H9 (cell line): ENCODE measurements around the gene CHCHD3. TPM values are rescaled to one million over a fixed set of nuclear protein-coding genes. Genes with fewer than 3 reads are reported as not detected.

Experiments used
- DNase-seq: peaks from one replicate; pipeline ENCODE4 v3.0.0-alpha.2; 2017
- H2AFZ ChIP-seq: one replicate; pipeline ENCODE4 v1.6.1; 2013; ENCODE audit warnings: mild to moderate bottlenecking, low read length, control low read depth, moderate library complexity
- H2AK5ac ChIP-seq: 2 replicates; pipeline ENCODE4 v1.6.1; 2013; ENCODE audit warnings: low read length, control low read depth, mixed read lengths; ENCODE audit not compliant: insufficient read length
- H2BK120ac ChIP-seq: one replicate; pipeline ENCODE4 v1.6.1; 2013; ENCODE audit warnings: low read depth, mild to moderate bottlenecking, low read length, control low read depth, inconsistent platforms; ENCODE audit not compliant: poor library complexity, severe bottlenecking
- H2BK12ac ChIP-seq: 2 replicates; pipeline ENCODE4 v1.6.1; 2013; ENCODE audit warnings: low read length, control low read depth, mixed read lengths, low read depth; ENCODE audit not compliant: insufficient read length
- H2BK15ac ChIP-seq: 2 replicates; pipeline ENCODE4 v1.6.1; 2013; ENCODE audit warnings: low read depth, low read length, control low read depth
- H2BK20ac ChIP-seq: one replicate; pipeline ENCODE4 v1.6.1; 2013; ENCODE audit warnings: low read depth, mild to moderate bottlenecking, low read length, control low read depth, inconsistent platforms; ENCODE audit not compliant: poor library complexity, severe bottlenecking
- H2BK5ac ChIP-seq: 2 replicates; pipeline ENCODE4 v1.6.1; 2013; ENCODE audit warnings: low read length, control low read depth, mixed read lengths; ENCODE audit not compliant: insufficient read length
- H3K14ac ChIP-seq: 2 replicates; pipeline ENCODE4 v1.6.1; 2013; ENCODE audit warnings: low read length, control low read depth; ENCODE audit not compliant: insufficient read depth
- H3K18ac ChIP-seq: 2 replicates; pipeline ENCODE4 v1.6.1; 2013; ENCODE audit warnings: low read depth, mild to moderate bottlenecking, mixed read lengths, low read length, control low read depth; ENCODE audit not compliant: insufficient read length
- H3K23ac ChIP-seq: 2 replicates; pipeline ENCODE4 v1.6.1; 2013; ENCODE audit warnings: low read length, control low read depth, mixed read lengths, low read depth; ENCODE audit not compliant: insufficient read length
- H3K23me2 ChIP-seq: 2 replicates; pipeline ENCODE4 v1.6.1; 2013; ENCODE audit warnings: low read depth, mild to moderate bottlenecking, mixed read lengths, low read length, control low read depth; ENCODE audit not compliant: insufficient read length, poor library complexity, severe bottlenecking
- H3K27ac ChIP-seq: 2 replicates; pipeline ENCODE4 v1.5.1; 2013; ENCODE audit warnings: low read length, control low read depth, mixed read lengths, low read depth; ENCODE audit not compliant: insufficient read length
- H3K27me3 ChIP-seq: 2 replicates; pipeline ENCODE4 v1.6.1; 2013; ENCODE audit warnings: low read length, control low read depth, inconsistent platforms; ENCODE audit not compliant: insufficient read depth
- H3K4ac ChIP-seq: 2 replicates; pipeline ENCODE4 v1.6.1; 2013; ENCODE audit warnings: low read depth, mild to moderate bottlenecking, control low read depth, inconsistent platforms, low read length, moderate library complexity
- H3K4me1 ChIP-seq: 2 replicates; pipeline ENCODE4 v1.6.1; 2013; ENCODE audit warnings: low read length, control low read depth, inconsistent platforms; ENCODE audit not compliant: insufficient read depth
- H3K4me2 ChIP-seq: 2 replicates; pipeline ENCODE4 v1.6.1; 2013; ENCODE audit warnings: low read length, control low read depth, mixed read lengths; ENCODE audit not compliant: insufficient read length, insufficient read depth
- H3K56ac ChIP-seq: 2 replicates; pipeline ENCODE4 v1.6.1; 2013; ENCODE audit warnings: low read depth, mild to moderate bottlenecking, mixed read lengths, low read length, control low read depth; ENCODE audit not compliant: insufficient read length
- H3K79me1 ChIP-seq: 2 replicates; pipeline ENCODE4 v1.6.1; 2013; ENCODE audit warnings: low read depth, mild to moderate bottlenecking, moderate library complexity, low read length, control low read depth, inconsistent platforms; ENCODE audit not compliant: insufficient read depth, poor library complexity, severe bottlenecking
- H3K79me2 ChIP-seq: 2 replicates; pipeline ENCODE4 v1.6.1; 2013; ENCODE audit warnings: low read length, control low read depth, inconsistent platforms; ENCODE audit not compliant: insufficient read depth
- H3K9ac ChIP-seq: 2 replicates; pipeline ENCODE4 v1.6.1; 2013; ENCODE audit warnings: low read length, control low read depth, mixed read lengths; ENCODE audit not compliant: insufficient read length; ENCODE audit errors: extremely low read depth
- H3K9me3 ChIP-seq: one replicate; pipeline ENCODE4 v1.6.1; 2013; ENCODE audit warnings: low read depth, low read length, inconsistent platforms; ENCODE audit not compliant: control insufficient read depth
- H3T11ph ChIP-seq: one replicate; pipeline ENCODE4 v1.6.1; 2013; ENCODE audit warnings: mild to moderate bottlenecking, low read length, control low read depth, inconsistent platforms
- H4K20me1 ChIP-seq: one replicate; pipeline ENCODE4 v1.6.1; 2013; ENCODE audit not compliant: control insufficient read depth, insufficient read length, insufficient read depth
- H4K5ac ChIP-seq: 2 replicates; pipeline ENCODE4 v1.6.1; 2013; ENCODE audit warnings: low read depth, mild to moderate bottlenecking, mixed read lengths, low read length, control low read depth; ENCODE audit not compliant: insufficient read length
- H4K8ac ChIP-seq: replicated peaks from 2 replicates; pipeline ENCODE4 v1.6.1; 2013; ENCODE audit warnings: low read length, control low read depth, mixed read lengths, low read depth; ENCODE audit not compliant: insufficient read length
- H4K91ac ChIP-seq: 2 replicates; pipeline ENCODE4 v1.6.1; 2013; ENCODE audit warnings: low read depth, mild to moderate bottlenecking, moderate library complexity, mixed read lengths, low read length, control low read depth; ENCODE audit not compliant: insufficient read length
- H3K27ac Mint-ChIP-seq, 3 experiments: 2 replicates in 2 of 3; 3 replicates in 1 of 3; pipeline ENCODE4 v1.8.0; 2020 to 2021; ENCODE audit warnings: mixed read lengths in 3 of 3, mild to moderate bottlenecking in 1 of 3, moderate library complexity in 1 of 3
- H3K27me3 Mint-ChIP-seq: 2 replicates; pipeline ENCODE4 v1.8.0; 2021; ENCODE audit warnings: low read depth, mild to moderate bottlenecking, moderate library complexity, mixed read lengths
- H3K36me3 Mint-ChIP-seq, 3 experiments: 2 replicates in 2 of 3; 3 replicates in 1 of 3; pipeline ENCODE4 v1.8.0; 2020 to 2021; ENCODE audit warnings: low read depth in 3 of 3, mixed read lengths in 3 of 3; ENCODE audit not compliant: insufficient read depth in 1 of 3
- H3K4me1 Mint-ChIP-seq, 2 experiments: 2 replicates each; pipeline ENCODE4 v1.8.0; 2020; ENCODE audit warnings: mixed read lengths in 2 of 2
- H3K4me3 Mint-ChIP-seq, 2 experiments: 2 replicates in 1 of 2; 3 replicates in 1 of 2; pipeline ENCODE4 v1.8.0; 2020 to 2021; ENCODE audit warnings: mild to moderate bottlenecking in 2 of 2, mixed read lengths in 2 of 2, moderate library complexity in 1 of 2
- H3K9me3 Mint-ChIP-seq, 2 experiments: 2 replicates in 1 of 2; 3 replicates in 1 of 2; pipeline ENCODE4 v1.8.0; 2020; ENCODE audit warnings: mild to moderate bottlenecking in 2 of 2, mixed read lengths in 2 of 2, moderate library complexity in 1 of 2
- CTCF ChIP-seq: fragments of 200-600 bp; sonication (generic); conservative IDR thresholded peaks from 3 replicates; pipeline ENCODE4 v1.8.0; 2021; ENCODE audit warnings: antibody characterized with exemption, mild to moderate bottlenecking
- WGBS: extraction: QIAGEN DNeasy Blood & Tissue Kit; methylation state at CpG from one replicate; pipeline ENCODE4 v1.1.7; 2013; ENCODE audit warnings: missing lambda C conversion rate, low lambda C conversion rate, mixed read lengths; ENCODE audit not compliant: insufficient read length; ENCODE audit errors: extremely low coverage; 5-methylcytosine and 5-hydroxymethylcytosine counted together
- total RNA-seq: library from RNA; stranded (reverse); gene quantifications from 2 replicates; pipeline ENCODE4 v1.2.1, GENCODE V29; 2021

CHCHD3 gene
- total RNA-seq, 1 experiment from 2014 or later: 104 TPM

GRCh38 chr7:132793474-132793873, 288.4 kb downstream of the CHCHD3 start:
- no peak overlapping the region for H3K14ac ChIP-seq
- no peak overlapping the region for H2BK20ac ChIP-seq
- H3K27ac ChIP-seq: no peak overlapping the region
- Mint-ChIP-seq H3K27me3 (no peaks in the 10 kb centered on the region; the same call in 1 of the 2 replicates), H3K27ac (no peak overlapping the region), H3K4me1 (peaks cover 0 to 5% of the 10 kb centered on the region in 2 experiments; a peak in 1 of 4 replicates), H3K9me3 (no peaks in the 10 kb centered on the region), H3K36me3 (peaks cover 0 to 10% (median 0%) of the 10 kb centered on the region in 3 experiments; a peak in 3 of 7 replicates), H3K4me3 (no peak overlapping the region)
- no peak overlapping the region for H4K8ac ChIP-seq
- H3K56ac ChIP-seq: no peak overlapping the region
- no peak overlapping the region for H2AFZ ChIP-seq
- H4K5ac ChIP-seq: no peak overlapping the region
- H3K9ac ChIP-seq: no peak overlapping the region
- no CpG with 5 or more reads among the region's 3 CpGs for WGBS
- no peak overlapping the region for H3T11ph ChIP-seq
- no peak overlapping the region for H2AK5ac ChIP-seq
- H3K27me3 ChIP-seq: no peaks in the 10 kb centered on the region
- no peaks in the 10 kb centered on the region for H3K79me1 ChIP-seq
- H2BK120ac ChIP-seq: no peak overlapping the region
- no peak overlapping the region for H2BK12ac ChIP-seq
- H3K23me2 ChIP-seq: no peaks in the 10 kb centered on the region
- H3K4me2 ChIP-seq: no peak overlapping the region
- no peak overlapping the region for H2BK5ac ChIP-seq
- H3K4me1 ChIP-seq: no peaks in the 10 kb centered on the region
- no peak for DNase-seq
- H4K20me1 ChIP-seq: no peaks in the 10 kb centered on the region
- no peaks in the 10 kb centered on the region for H3K9me3 ChIP-seq
- no peak overlapping the region for H3K23ac ChIP-seq
- TF ChIP-seq CTCF: no peak
- no peaks in the 10 kb centered on the region for H3K79me2 ChIP-seq
- no peak overlapping the region for H3K4ac ChIP-seq
- no peak overlapping the region for H4K91ac ChIP-seq
- H2BK15ac ChIP-seq: no peak overlapping the region
- H3K18ac ChIP-seq: no peak overlapping the region
